ENCODE measurements around the gene ZNF813.

GRCh38 chr19:53537521-53538377 is 70.2 kb downstream of the ZNF813 start, which contains the start of gene ZNF331:
- TF ChIP-seq YY1 (IDR thresholded peaks at IDR 0.05; ENCODE audit: insufficient read depth, insufficient read length) (no peak), ZNF274 (IDR thresholded peaks at IDR 0.05; ENCODE audit: low read depth, low read length) (no peak), SUZ12 (IDR thresholded peaks at IDR 0.05; ENCODE audit: extremely low read depth, insufficient read depth, insufficient read length) (no peak)

All from NT2/D1 (cell line).